NCI-H345 treated with DMSO at 0.1 percent for 48 hours (cell line): ENCODE data around the gene GALNS.

Experiments used
- DNase-seq: peaks from one replicate; lab custom pipeline; 2025; ENCODE audit not compliant: unreplicated experiment; lab: John Stamatoyannopoulos, UW

GALNS gene

GRCh38 chr16:88876942-88877526 is 20.3 kb upstream of the GALNS start:
- DNase-seq, result no peak

- no peak for DNase-seq
Observed at GRCh38 chr16:88875703-88876234, 19.0 kb upstream of the GALNS start.

GRCh38 chr16:88874938-88875599 is 18.3 kb upstream of the GALNS start:
- no peak for DNase-seq

GRCh38 chr16:88872650-88873331 is 16.0 kb upstream of the GALNS start:
- DNase-seq, result no peak

- no peak for DNase-seq
Observed at GRCh38 chr16:88871730-88872416, 15.1 kb upstream of the GALNS start.

GRCh38 chr16:88871349-88871702 is 14.6 kb upstream of the GALNS start:
- no peak for DNase-seq

GRCh38 chr16:88870608-88871348 is 14.0 kb upstream of the GALNS start:
- no peak for DNase-seq

GRCh38 chr16:88869673-88869980 is 12.9 kb upstream of the GALNS start:
- no peak for DNase-seq

- DNase-seq, result no peak
Observed at GRCh38 chr16:88868974-88869672, 12.4 kb upstream of the GALNS start.

GRCh38 chr16:88867581-88868246 is 11.0 kb upstream of the GALNS start:
- no peak for DNase-seq

GRCh38 chr16:88866151-88866920 is 9.6 kb upstream of the GALNS start, which contains the start of gene PABPN1L:
TSS of gene PABPN1L (minus strand) at chr16:88866660. CDS start at chr16:88866606, 54 bp downstream.
- DNase-seq, result no peak

GRCh38 chr16:88865742-88866141 is 9.0 kb upstream of the GALNS start:
- DNase-seq, result no peak

- no peak for DNase-seq
Observed at GRCh38 chr16:88865310-88865709, 8.6 kb upstream of the GALNS start.

- DNase-seq, result no peak
Observed at GRCh38 chr16:88864521-88864920, 7.8 kb upstream of the GALNS start.

- no peak for DNase-seq
Observed at GRCh38 chr16:88864099-88864498, 7.4 kb upstream of the GALNS start.

GRCh38 chr16:88863426-88863825 is 6.7 kb upstream of the GALNS start:
- no peak for DNase-seq

GRCh38 chr16:88862968-88863367 is 6.2 kb upstream of the GALNS start:
- no peak for DNase-seq

GRCh38 chr16:88861359-88861758 is 4.6 kb upstream of the GALNS start:
- no peak for DNase-seq
